Kidney epithelial cell (primary cell): ENCODE data around the gene CALY. TPM values are rescaled to one million over a fixed set of nuclear protein-coding genes. Genes with fewer than 3 reads are reported as not detected.

Experiments used
- DNase-seq: peaks from one replicate; pipeline ENCODE4 v3.0.0-alpha.2; 2010; ENCODE audit warnings: low read depth
- H3K27me3 ChIP-seq: 2 replicates; pipeline ENCODE4 v1.6.0; 2011; ENCODE audit warnings: low read length; ENCODE audit not compliant: control insufficient read depth, insufficient read depth
- H3K36me3 ChIP-seq: 2 replicates; pipeline ENCODE4 v1.5.1; 2011; ENCODE audit warnings: low read length; ENCODE audit not compliant: control insufficient read depth, insufficient read depth
- H3K4me3 ChIP-seq: 2 replicates; pipeline ENCODE4 v1.5.1; 2011; ENCODE audit warnings: low read depth, mild to moderate bottlenecking, control low read depth, low read length
- total RNA-seq: library from RNA; depleted of rRNA; stranded (reverse); fragments of >200 nt; gene quantifications from 2 replicates; pipeline ENCODE4 v1.2.3, GENCODE V29; 2015
- TF ChIP-seq, protein P1 (sequence below): IDR thresholded peaks from 2 replicates; pipeline ENCODE4 v1.5.1; 2011; ENCODE audit warnings: mild to moderate bottlenecking, moderate library complexity, low read length, control low read depth, inconsistent platforms; ENCODE audit not compliant: insufficient read depth, poor library complexity, severe bottlenecking

Gene CALY
- total RNA-seq, 1 donor from 2014 or later: 0.96 TPM

DNA sequence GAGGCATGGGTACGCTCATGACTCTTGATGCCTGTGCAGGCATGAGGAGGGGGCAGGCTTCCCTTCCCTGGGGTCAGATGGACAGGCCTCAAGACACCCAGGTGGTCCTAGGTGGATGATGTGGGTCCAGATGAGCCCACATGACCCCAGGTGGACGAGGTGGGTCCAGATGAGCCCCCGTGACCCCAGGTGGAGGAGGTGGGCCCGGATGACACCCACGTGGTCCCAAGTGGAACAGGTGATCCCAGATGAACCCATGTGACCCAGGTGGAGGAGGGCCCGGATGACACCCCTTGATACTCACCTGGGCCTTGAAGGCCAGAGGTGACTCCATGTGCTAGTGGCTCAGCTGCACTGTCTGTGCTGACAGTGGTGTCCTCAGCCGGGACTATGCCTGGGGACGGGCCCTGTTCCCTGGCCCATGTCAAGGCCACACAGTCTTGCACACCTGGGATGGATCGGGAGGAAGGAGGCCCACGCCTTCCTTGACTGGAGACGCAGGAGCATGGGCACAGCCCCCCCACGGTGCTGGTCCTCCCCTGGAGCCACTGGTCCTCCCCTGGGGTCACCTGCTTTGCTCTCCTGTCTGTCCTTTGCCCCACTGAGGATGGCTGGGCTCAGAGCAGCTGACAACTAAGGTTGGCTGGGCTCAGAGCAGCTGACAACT is 13.7 kb upstream of the CALY start:
- H3K4me3 ChIP-seq: no peak overlapping the region
- H3K36me3 ChIP-seq: no peaks in the 10 kb centered on the region
- TF ChIP-seq, protein P1, sequence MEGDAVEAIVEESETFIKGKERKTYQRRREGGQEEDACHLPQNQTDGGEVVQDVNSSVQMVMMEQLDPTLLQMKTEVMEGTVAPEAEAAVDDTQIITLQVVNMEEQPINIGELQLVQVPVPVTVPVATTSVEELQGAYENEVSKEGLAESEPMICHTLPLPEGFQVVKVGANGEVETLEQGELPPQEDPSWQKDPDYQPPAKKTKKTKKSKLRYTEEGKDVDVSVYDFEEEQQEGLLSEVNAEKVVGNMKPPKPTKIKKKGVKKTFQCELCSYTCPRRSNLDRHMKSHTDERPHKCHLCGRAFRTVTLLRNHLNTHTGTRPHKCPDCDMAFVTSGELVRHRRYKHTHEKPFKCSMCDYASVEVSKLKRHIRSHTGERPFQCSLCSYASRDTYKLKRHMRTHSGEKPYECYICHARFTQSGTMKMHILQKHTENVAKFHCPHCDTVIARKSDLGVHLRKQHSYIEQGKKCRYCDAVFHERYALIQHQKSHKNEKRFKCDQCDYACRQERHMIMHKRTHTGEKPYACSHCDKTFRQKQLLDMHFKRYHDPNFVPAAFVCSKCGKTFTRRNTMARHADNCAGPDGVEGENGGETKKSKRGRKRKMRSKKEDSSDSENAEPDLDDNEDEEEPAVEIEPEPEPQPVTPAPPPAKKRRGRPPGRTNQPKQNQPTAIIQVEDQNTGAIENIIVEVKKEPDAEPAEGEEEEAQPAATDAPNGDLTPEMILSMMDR: no peak
- no peak for DNase-seq
- H3K27me3 ChIP-seq: peaks cover 20% of the 10 kb centered on the region

DNA sequence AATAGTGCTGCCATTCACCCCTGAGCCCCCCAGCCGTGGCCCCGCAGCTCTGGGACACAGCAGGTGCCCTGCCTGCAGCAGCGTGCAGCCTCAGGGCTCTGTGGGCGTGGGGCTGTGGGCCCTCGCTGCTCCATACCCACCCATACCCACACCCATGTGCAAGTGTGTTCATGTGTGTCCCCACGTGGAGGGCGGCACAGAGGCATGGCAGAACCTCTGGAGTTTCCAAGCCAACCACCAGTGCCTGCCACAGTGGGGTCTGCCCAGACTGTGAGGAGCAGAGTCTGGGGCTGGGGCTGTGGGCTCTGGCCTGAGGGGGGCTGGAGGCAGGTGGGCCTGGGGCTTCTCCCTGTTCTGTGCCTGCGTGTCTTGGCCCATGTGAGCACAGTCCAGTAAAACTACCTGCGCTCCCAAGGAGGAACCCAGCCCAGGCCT is 12.9 kb upstream of the CALY start:
- no peaks in the 10 kb centered on the region for H3K36me3 ChIP-seq
- no peak overlapping the region for H3K4me3 ChIP-seq
- DNase-seq: no peak
- TF ChIP-seq, protein P1: no peak
- peaks cover 20% of the 10 kb centered on the region for H3K27me3 ChIP-seq

DNA sequence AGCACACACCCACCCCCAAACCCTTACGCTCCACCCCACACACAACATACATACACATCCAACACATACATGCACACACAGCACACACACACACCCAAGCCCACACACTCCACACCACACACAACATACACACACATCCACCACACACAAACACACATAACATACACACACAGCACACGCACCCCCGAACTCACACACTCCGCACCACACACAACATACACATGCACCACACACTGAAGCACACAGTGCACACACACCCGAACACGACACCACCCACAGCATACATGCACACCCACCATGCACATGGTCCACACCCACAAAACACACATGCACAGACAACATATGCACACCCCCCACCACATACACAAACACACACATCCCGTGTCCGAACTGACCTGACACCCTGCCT is 12.5 kb upstream of the CALY start:
- H3K36me3 ChIP-seq: no peaks in the 10 kb centered on the region
- TF ChIP-seq, protein P1: no peak

DNA sequence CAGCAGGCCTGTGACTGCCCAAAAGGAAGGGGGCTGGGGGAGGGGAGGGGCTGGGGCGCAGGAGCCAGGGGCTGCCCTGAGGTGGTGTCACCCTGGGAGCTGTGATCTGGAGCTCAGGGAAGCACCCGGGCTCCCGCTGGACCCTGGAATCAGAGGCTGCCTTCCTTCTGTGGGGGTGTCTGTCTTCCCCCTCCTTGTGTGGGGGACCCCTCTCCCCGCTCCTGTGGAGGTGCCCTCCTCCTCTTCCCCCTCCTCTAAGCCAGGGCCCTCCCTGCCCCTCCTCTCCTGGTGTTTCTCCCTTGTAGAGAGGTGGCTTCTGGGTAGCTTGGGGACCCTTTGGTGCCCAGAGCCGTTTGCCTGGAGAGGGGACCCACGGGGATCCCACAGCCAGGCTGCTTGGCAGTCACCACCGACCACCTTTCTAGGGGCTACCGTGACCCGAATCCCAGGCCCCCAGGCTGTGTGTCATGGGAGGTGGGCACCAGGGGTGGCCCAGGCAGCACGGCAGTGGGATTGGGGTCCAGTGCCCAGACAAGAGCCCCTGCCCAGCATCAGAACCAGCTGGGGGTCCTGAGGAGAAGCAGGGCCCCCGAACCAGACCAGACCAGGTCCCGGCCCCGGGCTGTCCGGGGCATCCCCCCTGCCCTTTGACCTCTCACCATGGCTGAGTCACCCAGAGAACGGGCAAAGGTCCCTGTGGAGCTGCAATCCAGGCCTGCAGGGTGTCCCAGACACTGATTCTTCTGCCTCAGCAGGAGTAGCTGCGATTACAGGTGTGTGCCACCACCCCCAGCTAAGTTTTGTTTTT is 11.2 kb upstream of the CALY start:
- DNase-seq: no peak
- H3K36me3 ChIP-seq: no peaks in the 10 kb centered on the region
- H3K27me3 ChIP-seq: peaks cover 20% of the 10 kb centered on the region
- H3K4me3 ChIP-seq: no peak overlapping the region
- TF ChIP-seq, protein P1: no peak

More for the DNA sequence above, 12.5 kb upstream of the CALY start:
- H3K4me3 ChIP-seq: no peak overlapping the region
- no peak for DNase-seq
- peaks cover 20% of the 10 kb centered on the region for H3K27me3 ChIP-seq

DNA sequence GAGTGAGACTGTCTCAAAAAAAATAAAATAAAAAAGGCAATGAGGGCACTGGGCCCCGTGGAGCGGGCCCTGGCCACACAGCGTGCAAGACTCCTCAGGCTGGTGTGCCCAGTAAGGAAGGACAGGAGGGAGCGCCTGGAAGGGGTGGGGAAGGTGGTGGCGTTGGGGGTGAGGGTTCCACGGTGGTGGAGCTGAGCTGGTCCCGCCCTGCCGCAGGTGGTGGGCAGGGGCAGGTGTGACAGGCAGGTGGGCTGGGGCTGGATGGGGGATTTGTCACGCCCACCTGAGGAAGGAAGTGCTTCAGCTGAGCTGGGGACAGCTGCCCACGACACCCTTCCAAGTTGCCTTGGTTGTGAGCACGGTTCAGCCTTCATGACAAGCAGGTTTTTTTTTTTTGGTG is 9.7 kb upstream of the CALY start:
- Histone ChIP-seq H3K27me3 (peaks cover 20% of the 10 kb centered on the region), H3K36me3 (no peaks in the 10 kb centered on the region), H3K4me3 (no peak overlapping the region)
- DNase-seq: no peak
- TF ChIP-seq, protein P1: no peak
